Measurements from ENCODE around the gene ZNF579.

The ZNF579 gene, protein sequence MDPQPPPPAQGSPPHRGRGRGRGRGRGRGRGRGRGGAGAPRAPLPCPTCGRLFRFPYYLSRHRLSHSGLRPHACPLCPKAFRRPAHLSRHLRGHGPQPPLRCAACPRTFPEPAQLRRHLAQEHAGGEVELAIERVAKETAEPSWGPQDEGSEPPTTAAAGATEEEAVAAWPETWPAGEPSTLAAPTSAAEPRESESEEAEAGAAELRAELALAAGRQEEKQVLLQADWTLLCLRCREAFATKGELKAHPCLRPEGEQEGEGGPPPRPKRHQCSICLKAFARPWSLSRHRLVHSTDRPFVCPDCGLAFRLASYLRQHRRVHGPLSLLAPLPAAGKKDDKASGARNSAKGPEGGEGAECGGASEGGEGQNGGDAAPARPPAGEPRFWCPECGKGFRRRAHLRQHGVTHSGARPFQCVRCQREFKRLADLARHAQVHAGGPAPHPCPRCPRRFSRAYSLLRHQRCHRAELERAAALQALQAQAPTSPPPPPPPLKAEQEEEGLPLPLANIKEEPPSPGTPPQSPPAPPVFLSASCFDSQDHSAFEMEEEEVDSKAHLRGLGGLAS

DNA sequence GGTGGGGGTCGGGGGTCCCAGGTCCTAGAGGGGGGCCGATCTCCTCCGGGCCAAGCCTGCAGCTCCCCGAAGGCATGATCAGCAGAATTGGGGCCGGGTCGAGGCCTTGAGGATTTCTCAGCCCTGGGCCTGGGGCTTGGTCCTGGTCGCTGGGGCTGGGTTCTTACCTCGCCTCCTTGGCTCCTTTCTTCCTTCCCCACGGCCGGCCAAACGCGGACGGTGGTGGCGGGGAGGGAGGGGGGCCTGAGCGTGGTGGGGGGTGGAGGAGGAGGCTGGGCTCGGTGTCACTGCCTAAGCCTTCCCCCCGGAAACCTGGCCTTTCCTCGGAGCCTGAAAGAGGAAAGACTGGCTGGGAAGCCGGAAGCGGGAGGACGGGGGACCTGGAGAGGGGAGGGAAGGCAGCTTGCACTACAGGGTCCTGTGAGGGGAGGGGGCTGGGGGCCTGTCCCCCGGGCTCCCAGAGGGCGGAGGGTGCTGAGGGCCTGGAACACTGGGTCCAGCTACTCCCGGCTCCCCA is at the start of gene ZNF579:
ZNF579 (minus strand) TSS at position 221 of the 517 bp plus-strand sequence. CDS start 1,209 bp downstream, outside the sequence.
- DNase-seq = peak; percentile 90

DNA sequence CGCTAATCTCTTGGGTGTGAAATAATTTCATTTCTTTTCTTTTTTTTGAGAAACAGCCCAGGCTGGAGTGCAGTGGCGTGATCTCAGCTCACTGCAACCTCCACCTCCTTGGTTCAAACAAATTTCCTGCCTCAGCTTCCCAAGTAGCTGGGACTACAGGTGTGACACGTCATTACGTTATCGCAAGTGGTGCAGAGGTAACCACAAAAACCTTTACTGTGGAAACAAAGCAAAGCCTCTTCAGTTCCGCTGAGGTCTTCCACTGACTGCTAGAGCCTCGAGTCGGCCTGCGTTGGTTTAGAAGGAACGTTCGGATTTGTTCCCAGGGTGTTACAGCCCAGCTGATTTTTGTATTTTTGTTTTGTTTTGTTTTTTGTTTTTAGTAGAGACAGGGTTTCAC is 45.7 kb upstream of the ZNF579 start:
- peak; percentile 69 for DNase-seq

DNA sequence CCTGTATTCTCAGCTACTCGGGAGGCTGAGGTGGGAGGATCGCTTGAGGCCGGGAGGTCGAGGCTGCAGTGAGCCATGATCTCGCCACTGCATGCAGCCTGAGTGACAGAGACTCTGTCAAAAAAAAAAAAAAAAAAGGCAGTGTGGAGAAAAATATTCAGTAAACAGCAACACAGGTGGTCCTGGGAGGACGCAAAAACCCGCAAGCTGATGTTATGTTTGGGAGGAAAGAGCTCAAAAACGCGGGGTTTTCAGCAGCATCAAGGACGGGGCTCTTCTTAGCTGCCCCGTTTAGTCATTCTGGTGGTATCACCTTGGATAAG is 44.3 kb upstream of the ZNF579 start:
- no peak for DNase-seq

DNA sequence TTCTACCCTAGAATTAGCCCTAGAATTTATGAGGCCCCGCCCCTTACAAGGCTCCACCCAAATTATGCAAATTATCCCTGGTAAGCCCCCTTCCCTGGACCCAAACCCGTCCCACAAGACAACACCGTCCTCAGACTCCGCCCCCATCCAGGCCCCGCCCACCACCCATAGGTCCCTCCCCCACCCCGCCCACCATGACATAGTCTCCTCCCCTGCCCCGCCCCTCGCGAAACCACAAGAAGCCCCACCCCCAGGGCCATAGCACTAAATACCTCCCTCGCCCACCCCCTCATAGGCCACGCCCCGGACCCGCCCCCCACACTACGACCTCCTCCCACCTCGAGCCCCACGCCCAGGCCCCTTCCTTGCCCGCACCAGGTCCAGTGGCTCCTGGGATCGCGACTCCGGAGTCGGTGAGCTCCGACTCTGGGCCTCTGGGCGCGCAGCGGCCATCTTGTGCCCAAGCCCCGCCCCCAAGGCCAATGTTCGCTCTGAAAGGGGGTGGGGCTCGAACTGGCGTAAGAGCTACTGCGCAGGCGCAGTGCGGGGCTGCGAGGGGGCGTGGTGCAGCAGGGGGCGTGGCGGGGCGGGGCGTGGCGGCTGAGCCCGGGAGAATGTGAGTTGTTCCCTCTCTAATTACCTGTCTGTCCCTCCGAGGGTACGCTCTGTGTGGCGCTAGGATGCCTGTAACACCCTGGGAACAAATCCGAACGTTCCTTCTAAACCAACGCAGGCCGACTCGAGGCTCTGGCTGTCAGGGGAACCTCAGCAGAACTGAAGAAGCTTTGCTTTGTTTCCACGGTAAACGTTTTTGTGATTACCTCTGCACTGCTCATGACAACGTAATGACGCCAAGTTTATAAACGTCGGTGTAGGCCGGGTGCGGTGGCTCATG is 43.7 kb upstream of the ZNF579 start, which contains the start of gene ZNF784:
ZNF784 (minus strand) TSS at position 458 of the 895 bp plus-strand sequence; CDS start at position 453, 5 bp downstream.
- DNase-seq = peak; percentile 95

DNA sequence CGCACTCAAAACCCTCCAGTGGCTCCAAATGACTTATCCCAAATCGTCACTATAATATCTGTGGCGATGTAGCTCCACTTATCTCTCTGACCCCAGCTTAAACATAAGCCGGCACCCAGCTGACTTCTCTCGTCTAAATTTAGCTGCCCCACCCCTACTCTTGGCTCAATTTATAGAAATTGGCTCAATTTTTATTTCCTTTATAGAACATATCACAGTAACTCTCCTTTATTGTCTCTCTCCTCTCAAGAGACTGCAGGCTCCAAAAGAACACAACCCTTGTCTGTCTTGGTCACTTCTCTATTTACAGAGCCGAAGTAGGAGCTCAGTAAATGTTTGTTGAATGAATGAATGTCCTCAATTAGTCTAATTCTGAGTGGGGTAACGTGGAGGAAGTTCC is 42.9 kb upstream of the ZNF579 start:
- DNase-seq = no peak

DNA sequence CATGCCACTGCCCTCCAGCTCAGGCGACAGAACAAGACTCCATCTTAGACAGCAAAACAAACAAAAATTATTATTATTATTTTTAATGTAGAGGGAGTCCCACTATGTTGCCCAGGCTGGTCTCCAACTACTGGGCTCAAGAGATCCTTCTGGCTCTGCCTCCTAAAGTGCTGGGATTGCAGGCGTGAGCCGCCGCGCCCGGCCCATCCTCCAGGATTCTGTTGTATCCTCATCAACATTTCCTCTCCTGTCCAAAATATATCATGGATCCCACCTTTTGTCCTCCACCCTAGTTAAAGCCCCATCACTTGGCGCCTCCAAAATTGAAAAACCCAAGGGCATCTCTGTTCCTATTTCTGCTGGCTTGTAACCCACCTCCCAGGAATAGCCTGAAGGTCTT is 42.5 kb upstream of the ZNF579 start:
- DNase-seq = no peak

DNA sequence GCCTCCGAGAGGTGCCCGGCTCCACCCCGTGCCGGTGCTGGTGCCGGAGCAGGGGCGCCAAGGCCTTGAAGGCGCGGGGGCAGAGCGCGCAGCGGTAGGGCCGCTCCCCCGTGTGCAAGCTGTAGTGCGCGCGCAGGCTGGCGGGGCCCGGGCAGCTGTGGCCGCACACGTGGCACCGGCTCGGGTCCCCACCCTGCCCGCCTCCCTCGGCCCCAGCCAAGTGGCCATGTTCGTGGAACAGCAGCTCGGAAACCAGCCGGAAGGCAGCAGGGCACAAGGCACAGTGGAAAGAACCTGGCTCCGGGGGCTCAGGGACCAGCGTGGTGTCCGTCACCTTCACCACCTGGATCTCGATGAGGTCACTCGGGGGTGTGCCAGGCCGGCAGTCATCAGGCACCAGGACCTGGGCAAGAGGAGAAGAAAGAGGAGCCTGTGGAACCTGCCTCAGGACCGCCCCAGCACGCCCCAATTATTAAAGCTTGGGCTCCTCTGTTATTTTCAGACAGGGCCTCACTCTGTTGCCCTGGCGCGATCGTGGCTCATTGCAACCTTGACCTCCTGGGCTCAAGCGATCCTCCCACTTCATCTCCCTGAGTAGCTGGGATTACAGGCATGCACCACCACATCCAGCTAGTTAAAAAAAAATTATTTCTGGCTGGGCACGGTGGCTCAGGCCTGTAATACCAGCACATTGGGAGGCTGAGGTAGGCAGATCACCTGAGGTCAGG is 41.8 kb upstream of the ZNF579 start:
- no peak for DNase-seq

DNA sequence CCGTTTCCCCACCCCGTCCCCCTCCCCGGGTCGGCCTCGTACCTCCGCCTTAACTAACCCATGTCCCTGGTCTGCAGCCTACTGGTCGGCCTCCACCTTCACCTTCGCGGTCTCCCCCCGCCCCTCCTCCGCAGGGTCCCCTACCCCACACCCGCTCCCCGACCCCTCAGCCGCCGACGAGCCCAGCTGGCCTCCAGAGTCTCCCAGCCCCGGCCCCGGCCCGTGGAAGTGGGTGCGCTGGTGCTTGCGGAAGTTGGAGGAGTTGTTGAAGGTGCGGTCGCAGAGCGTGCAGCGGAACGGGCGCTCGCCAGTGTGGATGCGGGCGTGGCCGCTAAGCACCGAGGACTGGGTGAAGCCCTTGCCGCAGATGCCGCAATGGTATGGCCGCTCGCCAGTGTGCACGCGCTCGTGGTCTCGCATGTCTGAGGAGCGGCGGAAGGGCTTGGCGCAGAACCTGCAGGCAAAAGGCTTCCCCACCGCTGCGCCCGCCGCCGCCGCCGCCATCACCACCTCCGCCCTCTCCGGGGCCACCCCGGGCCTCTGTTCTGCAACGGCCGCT is 41.1 kb upstream of the ZNF579 start:
- DNase-seq = no peak

DNA sequence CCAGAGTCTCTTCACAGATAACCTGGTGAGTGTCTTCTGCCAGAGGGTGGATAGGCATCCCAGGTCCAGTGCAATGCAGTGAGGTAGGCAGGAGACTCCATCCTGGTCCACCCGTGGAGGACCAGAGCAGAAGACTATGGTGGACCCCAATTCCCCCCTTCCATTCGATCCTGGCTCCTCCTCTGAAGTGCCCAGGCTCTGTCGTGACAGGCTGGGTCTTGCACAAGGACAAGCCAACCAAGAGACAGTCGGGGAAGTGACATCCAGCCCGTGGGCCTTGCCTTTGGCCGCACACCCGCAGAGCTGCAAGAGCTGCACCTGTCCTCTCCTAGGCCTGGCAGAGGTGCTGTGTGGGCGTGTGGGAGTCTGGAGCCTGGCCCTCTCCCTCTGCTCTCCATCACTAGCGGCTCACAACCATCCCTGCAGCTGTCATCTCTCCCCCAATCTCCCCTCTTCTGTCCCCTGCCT is 40.6 kb upstream of the ZNF579 start:
- no peak for DNase-seq

DNA sequence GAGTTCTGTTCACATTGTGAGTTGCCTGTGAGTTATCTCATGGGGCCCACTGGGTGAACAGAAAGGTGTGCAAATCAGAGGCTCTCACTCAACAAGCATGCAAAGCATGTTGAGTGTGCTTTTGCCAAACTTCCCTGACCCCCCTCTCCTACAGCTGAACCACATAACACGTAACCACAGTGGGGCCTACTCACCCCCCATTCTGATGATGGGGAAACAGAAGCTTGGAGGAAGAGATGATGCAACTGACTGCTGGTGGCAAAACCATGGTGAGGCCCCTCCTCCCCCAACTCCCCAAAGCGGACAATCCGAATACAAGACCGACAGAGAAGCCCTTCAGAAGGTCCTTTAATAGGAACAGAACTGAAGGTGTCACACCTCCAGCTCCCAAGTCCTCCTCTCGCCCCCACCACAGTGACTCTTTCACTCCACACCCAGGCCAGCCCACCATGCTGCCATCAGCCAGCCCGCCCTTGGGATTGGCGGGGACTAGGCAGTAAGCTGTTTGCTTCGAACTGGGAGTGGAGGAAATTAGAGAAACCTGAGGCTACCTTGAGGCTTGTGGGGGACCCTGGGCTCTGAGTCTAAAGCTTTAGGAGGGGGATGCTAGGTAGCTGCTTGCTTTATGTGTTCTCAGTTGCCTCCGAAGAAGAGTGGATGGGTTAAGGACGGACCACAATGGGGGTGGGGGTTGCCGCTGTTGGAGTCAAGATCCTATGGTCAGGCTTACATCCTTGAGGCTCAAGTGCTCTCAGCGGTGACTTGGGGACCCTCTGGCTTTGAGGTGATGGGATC is 40.0 kb upstream of the ZNF579 start:
- DNase-seq = no peak

DNA sequence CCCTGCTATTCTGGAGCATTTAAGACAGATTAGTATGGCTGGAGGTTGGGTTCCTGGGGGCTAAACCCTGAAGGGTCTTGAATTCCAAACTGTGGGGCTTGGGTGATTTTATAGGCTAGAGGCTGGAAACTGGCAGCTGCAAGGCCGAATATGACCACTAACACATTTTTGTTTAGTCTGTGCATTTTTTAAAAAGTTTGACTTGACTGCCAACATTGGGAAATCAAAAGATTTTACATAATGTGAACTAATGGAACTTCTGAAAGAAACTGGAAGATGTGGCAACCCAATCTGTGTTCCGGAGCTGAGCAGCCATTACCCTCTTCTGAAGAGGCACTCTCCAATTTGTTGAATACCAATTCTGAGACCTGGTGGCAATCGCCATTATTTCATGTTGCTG is 38.6 kb upstream of the ZNF579 start:
- DNase-seq = no peak

DNA sequence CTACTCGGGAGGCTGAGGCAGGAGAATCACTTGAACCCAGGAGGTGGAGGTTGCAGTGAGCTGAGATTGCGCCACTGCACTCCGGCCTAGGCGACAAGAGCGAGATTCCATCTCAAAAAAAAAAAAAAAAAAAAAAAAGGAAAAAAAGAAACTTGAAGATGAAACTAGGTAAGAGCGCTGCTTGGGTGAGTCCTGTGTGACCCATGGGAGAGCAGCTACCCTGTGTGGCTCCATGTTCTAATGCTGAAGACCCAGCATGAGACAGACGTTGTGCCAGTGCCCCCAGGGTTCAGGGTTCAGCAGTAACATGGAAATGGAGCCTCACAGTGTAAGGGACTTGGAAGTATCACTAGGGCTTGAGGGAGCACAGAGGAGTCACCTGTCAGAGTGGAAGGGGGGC is 37.8 kb upstream of the ZNF579 start:
- no peak for DNase-seq

DNA sequence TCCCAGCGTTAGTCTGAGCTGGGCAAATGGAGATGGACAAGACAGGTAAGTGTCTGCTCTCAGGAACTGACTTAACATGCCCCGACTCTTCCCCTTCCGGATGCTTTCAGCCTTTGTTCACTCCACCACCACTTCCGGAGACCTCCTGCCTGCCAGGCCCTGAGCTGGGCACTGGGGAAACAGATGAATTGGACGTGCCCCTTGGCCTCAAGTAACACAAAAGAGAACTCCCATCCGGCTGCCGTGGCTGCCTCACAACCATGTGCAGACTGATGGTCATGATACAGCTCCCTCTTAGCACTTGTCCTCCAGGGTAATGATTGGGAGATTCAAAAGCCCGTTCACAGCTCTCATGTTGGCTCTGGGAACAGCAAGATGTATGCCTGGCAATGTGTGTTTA is 36.8 kb upstream of the ZNF579 start:
- DNase-seq = no peak

DNA sequence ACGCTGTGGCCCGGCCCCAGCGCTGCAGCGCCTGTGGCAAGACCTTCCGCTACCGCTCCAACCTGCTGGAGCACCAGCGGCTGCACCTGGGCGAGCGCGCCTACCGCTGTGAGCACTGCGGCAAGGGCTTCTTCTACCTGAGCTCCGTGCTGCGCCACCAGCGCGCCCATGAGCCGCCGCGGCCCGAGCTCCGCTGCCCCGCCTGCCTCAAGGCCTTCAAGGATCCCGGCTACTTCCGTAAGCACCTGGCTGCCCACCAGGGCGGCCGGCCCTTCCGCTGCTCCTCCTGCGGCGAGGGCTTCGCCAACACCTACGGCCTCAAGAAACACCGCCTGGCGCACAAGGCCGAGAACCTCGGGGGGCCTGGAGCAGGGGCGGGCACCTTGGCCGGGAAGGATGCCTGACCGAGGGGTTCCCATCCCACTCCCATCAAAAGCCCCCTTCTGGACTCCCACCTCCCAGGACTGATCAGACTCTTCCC is 35.8 kb upstream of the ZNF579 start:
- DNase-seq = no peak

DNA sequence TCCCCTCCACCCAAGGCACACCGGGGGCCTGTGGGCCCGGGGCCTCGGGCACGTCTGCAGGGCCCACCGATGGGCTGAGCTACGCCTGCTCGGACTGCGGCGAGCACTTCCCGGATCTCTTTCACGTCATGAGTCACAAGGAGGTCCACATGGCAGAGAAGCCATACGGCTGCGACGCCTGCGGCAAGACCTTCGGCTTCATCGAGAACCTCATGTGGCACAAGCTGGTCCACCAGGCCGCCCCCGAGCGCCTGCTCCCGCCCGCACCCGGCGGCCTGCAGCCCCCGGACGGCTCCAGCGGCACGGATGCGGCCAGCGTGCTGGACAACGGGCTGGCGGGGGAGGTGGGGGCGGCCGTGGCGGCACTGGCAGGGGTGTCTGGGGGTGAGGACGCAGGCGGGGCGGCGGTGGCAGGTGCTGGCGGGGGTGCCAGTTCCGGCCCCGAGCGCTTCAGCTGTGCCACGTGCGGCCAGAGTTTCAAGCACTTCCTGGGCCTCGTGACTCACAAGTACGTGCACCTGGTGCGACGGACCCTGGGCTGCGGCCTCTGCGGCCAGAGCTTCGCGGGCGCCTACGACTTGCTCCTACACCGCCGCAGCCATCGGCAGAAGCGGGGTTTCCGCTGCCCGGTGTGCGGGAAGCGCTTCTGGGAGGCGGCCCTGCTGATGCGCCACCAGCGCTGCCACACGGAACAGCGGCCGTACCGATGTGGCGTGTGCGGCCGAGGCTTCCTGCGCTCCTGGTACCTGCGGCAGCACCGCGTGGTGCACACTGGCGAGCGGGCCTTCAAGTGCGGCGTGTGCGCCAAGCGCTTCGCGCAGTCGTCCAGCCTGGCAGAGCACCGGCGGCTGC is 35.1 kb upstream of the ZNF579 start:
- no peak for DNase-seq

DNA sequence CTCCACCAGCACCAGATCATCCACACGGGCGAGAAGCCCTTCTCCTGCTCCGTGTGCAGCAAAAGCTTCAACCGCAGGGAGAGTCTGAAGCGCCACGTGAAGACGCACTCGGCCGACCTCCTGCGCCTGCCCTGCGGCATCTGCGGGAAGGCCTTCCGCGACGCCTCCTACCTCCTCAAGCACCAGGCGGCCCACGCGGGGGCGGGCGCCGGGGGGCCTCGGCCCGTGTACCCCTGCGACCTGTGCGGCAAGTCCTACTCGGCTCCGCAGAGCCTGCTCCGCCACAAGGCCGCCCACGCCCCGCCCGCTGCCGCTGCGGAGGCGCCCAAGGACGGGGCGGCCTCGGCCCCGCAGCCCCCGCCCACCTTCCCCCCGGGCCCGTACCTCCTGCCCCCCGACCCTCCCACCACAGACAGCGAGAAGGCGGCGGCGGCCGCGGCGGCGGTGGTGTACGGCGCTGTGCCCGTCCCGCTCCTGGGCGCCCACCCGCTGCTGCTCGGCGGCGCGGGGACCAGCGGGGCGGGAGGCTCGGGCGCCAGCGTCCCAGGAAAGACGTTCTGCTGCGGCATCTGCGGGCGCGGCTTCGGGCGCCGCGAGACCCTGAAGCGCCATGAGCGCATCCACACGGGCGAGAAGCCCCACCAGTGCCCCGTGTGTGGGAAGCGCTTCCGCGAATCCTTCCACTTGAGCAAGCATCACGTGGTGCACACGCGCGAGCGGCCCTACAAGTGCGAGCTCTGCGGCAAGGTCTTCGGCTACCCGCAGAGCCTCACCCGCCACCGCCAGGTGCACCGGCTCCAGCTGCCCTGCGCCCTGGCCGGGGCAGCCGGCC is 34.3 kb upstream of the ZNF579 start:
- DNase-seq = no peak

DNA sequence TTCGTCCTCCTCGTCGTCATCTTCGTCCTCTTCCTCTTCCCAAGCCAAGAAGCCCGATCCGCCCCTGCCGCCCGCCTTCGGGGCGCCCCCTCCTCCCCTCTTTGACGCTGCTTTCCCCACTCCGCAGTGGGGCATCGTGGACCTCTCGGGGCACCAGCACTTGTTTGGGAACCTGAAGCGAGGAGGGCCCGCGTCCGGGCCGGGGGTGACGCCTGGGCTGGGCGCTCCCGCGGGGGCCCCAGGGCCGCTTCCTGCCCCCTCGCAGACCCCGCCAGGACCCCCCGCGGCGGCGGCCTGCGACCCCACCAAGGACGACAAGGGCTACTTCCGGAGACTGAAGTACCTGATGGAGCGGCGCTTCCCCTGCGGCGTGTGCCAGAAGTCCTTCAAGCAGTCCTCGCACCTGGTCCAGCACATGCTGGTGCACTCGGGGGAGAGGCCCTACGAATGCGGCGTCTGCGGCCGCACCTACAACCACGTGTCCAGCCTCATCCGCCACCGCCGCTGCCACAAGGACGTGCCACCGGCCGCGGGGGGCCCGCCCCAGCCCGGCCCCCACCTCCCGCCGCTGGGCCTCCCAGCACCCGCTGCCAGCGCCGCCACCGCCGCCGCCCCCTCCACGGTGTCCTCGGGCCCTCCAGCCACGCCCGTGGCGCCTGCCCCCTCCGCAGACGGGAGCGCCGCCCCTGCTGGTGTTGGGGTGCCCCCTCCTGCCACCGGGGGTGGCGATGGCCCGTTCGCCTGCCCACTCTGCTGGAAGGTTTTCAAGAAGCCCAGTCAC is 33.5 kb upstream of the ZNF579 start:
- no peak for DNase-seq

DNA sequence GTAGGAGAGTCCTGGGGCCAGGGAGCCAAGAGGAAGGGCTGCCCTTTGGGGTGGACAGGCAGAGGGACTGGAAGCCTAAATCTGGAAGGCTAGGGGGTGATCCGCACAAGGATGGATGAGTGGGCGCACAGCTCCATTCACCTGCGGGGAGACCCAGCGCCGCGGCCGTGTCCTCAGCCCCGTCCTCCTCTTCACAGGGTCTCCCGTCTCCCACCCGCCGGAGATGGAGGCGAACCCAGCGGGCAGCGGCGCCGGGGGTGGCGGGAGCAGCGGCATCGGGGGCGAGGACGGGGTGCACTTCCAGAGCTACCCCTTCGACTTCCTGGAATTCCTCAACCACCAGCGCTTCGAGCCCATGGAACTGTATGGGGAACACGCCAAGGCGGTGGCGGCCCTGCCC is 32.7 kb upstream of the ZNF579 start:
- no peak for DNase-seq

Measured in stimulated activated CD4-positive, alpha-beta T cell treated with anti-CD3 and anti-CD28 coated beads, Interleukin-15, amount 100 ng/mL, for 24 hours (primary cell).